GM19023 (cell line): ENCODE data around the gene KCNIP1.

Experiments
- ATAC-seq: cut with Tn5 transposase; IDR thresholded peaks from one replicate; pipeline ENCODE4 v1.9.1; 2021; ENCODE audit warnings: mild to moderate bottlenecking, moderate library complexity; ENCODE audit not compliant: unreplicated experiment

KCNIP1 gene

GRCh38 chr5:170503990-170504596 is at the start of gene KCNIP1:
Gene KCNIP1, plus strand, starts transcription at chr5:170504020.
- ATAC-seq, result no peak

DNA sequence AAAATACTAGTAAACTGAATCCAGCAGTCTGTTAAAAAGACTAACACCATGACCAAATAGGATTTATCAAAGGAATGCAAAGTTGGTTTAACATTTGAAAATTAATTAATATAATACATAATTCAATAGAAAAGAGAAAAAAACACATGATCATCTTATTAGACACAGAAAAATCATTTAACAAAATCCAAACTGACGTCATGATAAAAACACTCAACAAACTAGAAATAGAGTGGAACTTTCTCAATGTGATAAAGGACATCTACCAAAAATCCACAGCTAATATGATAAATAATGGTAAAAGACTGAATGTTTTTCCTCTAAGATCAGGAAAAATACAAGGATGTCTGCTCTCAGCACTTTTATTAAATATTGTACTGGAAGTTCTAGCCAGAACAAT is 40.4 kb upstream of the KCNIP1 start:
- ATAC-seq, result no peak

GRCh38 chr5:170464280-170465127 is 39.3 kb upstream of the KCNIP1 start:
- no peak for ATAC-seq

GRCh38 chr5:170466553-170466952 is 37.3 kb upstream of the KCNIP1 start:
- ATAC-seq, result no peak

DNA sequence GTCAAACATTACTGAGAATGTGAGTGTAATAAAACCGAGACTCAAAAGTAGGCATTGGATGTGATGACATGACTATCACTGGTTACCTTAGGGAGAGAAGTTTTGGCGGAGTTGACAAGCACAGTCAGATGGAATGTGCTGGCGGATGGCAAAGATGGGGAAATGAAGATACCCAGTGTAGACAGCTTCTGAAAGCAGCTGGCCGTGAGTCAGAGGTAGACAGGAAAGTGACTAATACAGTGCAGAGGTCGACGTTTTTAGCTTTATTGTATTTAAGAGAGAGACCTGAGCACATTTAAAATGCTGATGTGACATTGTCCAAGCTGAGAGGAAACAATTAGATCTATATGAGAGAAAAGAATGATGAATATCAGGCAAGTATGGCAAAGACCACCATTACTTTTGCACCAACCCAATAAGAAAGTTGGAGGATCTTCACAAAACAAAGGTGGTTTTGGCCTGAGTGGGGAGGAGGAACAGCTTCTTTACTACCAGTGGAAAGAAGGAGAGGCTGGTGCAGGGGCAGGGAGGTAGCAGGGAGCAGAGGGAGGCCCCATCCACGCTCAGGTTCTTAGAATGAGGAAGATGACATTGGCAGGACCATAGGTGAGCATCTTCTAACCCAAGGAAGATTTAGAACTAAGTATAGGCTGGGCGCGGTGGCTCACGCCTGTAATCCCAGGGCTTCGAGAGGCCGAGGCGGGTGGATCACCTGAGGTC is 36.7 kb upstream of the KCNIP1 start:
- ATAC-seq, result no peak

GRCh38 chr5:170468633-170469285 is 35.1 kb upstream of the KCNIP1 start:
- no peak for ATAC-seq

DNA sequence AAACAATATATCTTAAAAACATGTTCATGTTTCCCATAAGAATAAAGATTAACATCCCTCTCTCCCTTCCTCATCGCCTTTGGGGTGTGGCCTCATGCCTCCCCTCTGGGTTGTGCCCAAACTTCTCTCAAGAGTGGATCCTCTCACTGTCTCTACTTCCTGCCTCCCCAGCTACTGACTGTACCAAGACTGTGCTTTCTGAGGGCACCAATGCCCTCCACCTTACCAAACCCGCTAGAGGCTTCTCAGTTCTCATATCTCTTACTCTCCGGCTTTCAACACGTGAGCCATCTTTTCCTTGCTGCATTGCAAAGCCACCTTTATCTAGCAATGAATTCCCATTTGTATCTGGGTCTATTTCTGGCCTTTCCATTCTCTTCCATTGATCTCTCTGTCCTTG is 34.4 kb upstream of the KCNIP1 start:
- no peak for ATAC-seq

- no peak for ATAC-seq
Measured at GRCh38 chr5:170470275-170470674, 33.5 kb upstream of the KCNIP1 start.

GRCh38 chr5:170470808-170471404 is 32.9 kb upstream of the KCNIP1 start:
- no peak for ATAC-seq

GRCh38 chr5:170471551-170472178 is 32.2 kb upstream of the KCNIP1 start:
- ATAC-seq, result no peak

DNA sequence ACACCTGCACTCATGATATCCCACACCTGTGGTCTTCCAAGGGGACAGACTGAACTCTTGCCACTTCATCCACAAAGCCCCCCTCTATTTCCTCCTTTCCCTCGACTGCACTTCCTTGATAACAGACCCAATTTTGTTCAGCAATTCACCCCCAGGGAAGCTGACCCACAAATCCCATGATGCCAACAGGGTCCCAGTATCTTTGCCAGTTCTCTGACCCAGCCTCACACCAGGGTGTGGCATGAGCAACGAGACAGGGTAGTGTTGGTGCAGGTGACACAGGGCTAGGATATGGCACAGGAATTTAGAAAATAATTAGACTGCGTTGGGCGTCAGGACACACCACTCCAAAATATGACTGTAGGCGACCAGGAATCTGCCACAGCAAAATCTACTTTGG is 30.2 kb upstream of the KCNIP1 start:
- no peak for ATAC-seq

- ATAC-seq, result no peak
Measured at GRCh38 chr5:170474489-170475274, 29.1 kb upstream of the KCNIP1 start.

- no peak for ATAC-seq
Measured at GRCh38 chr5:170475294-170476000, 28.4 kb upstream of the KCNIP1 start.

GRCh38 chr5:170476704-170477103 is 27.1 kb upstream of the KCNIP1 start:
- ATAC-seq, result no peak

- ATAC-seq, result no peak
Measured at GRCh38 chr5:170477906-170478305, 25.9 kb upstream of the KCNIP1 start.

DNA sequence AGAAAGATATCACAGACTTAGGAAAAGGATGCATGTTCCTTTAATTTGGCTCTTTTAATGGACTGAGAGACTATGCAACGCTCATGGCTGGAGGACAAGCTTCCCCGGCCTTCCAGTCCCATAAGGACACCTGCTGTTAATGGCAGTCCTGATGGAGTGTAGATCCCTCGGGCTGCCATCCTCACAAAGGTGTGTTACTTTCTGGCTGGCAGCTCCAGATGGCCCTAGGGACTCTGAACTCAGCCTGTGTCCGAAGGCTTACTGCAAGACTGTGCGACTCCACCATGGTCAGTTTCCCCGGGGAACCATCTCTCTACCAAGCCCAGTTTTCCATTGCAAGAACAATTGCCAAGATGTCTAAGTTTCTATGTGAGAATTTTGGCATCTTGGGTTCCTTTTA is 25.5 kb upstream of the KCNIP1 start:
- no peak for ATAC-seq

DNA sequence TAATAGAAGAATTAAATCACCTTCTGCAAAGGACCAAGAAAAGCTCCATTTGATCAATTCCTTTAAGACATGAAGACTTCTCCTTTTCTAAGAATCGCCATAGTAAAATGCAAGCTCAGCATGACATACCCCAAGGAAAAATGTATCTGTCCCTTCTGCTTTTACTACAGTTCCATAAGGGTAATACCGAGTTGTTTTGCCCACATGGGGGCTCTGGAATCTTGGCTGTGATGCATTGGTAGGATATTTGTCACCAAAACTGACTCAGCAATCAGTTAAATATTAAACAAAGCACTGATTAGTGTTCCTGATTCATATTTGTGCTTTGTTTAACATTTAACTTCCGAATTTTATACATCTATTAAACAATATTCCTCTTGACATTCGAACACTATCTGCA is 24.3 kb upstream of the KCNIP1 start:
- no peak for ATAC-seq

DNA sequence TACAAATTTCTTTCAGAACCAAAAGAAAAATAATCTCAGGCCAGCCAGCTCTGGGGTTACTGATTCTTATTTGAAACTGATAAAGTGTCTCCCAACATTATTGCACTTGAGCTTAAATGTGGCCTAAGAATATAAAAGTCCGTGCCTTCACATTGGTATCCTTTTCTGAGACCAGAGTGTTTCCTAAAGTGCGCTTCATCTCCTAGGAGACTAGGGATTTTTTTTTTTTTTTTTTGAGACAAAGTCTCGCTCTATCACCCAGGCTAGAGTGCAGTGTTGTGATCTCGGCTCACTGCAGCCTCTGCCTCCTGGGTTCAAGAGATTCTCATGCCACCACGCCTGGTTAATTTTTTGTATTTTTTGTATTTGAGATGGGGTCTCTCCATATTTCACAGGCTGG is 23.6 kb upstream of the KCNIP1 start:
- ATAC-seq, result no peak

DNA sequence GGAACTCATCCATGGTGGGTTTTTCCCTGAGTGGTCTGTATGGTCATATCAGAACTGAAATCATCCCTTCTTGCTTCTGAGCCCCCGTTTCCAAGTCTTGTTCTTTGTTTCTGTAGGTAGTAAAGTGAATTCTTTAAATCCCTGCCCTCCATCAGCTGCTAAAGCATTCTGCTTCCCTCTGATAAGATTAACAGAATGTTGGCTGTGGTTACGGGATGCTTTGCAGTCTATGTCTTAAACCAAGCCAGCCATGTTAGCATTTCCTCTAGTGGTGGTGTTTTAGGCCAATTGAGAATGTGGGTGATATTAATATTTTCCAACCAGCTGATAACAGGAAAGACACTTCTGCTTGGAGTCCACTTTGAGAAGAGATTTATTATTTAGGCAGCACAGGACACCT is 22.0 kb upstream of the KCNIP1 start:
- no peak for ATAC-seq
